ENCODE results near the gene PNMA6E. TPM values are rescaled to one million over a fixed set of nuclear protein-coding genes. Genes with fewer than 3 reads are reported as not detected.

PNMA6E gene
- total and polyA plus RNA-seq, 9 of the 15 experiments (the other 6 are each of a cell fraction or from before 2014, with no cell fraction given), result 0.03 TPM; not detected in 8

DNA sequence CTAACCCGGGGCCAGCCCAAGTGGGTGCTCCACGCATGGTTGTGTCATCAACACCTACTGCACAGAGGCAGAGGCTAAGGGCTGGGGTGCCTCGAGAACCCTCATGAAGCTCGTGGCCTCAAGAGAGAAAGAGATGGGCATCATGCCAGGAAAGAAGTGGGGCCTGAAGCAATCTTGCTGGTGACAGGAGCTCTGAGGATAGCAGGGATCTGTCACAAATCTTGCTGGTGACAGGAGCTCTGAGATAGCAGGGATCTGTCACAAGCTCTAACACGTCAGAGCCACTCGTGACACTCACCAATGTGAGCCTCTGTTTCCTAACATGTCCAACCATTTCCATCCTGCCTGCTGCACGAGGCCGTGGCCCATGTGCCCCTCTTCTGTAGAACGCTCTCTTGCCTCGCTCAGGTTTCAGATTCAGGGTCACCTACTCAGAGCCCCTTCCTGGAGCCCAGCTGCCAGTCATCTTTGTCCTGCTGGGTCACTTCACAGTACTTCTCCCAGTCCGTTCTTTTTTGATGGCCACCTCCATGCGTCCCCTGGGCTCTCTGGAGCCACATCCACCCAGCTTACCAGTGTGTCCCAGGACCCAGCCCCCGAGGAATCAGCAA is 21.1 kb downstream of the PNMA6E start (continued):
- TF ChIP-seq GTF2E2 (tag; IDR thresholded peaks at IDR 0.05) (no peak), ARID1B (IDR thresholded peaks at IDR 0.05) (peak; percentile 63), GABPB2 (CRISPR knock-in tag; conservative IDR thresholded peaks at IDR 0.05) (no peak), FUS (optimal IDR thresholded peaks at IDR 0.05; ENCODE audit: low read depth, low read length) (no peak), ZNF146 (CRISPR knock-in tag; IDR thresholded peaks at IDR 0.05; ENCODE audit: unreplicated experiment) (no peak), SMAD2 (IDR thresholded peaks at IDR 0.05; ENCODE audit: low read depth, low read length) (no peak), PHF21A (IDR thresholded peaks at IDR 0.05; ENCODE audit: borderline replicate concordance, low read depth) (no peak), BRD4 (IDR thresholded peaks at IDR 0.05) (no peak), KLF16 (IDR thresholded peaks at IDR 0.05) (no peak), SMC3 (conservative IDR thresholded peaks at IDR 0.05; ENCODE audit: insufficient read depth, low read depth, low read length) (no peak), ETV6 (IDR thresholded peaks at IDR 0.05; ENCODE audit: borderline replicate concordance in 1 of 2, low read depth in 2 of 2, low read length in 1 of 2) (no peak), ETV6 (CRISPR knock-in tag; IDR thresholded peaks at IDR 0.05; ENCODE audit: borderline replicate concordance) (no peak), CHCHD3 (CRISPR knock-in tag; IDR thresholded peaks at IDR 0.05) (no peak), ZNF507 (tag; conservative IDR thresholded peaks at IDR 0.05) (no peak), NCOR1 (IDR thresholded peaks at IDR 0.05) (0 out of 2 replicates have a peak, but pooled peaks have one; percentile 15), ZNF436 (CRISPR knock-in tag; IDR thresholded peaks at IDR 0.05) (no peak), CBFA2T2 (conservative IDR thresholded peaks at IDR 0.05) (0 out of 2 replicates have a peak, but pooled peaks have one; percentile 13), ZC3H4 (CRISPR knock-in tag; IDR thresholded peaks at IDR 0.05; ENCODE audit: borderline replicate concordance) (no peak), HDAC3 (IDR thresholded peaks at IDR 0.05; ENCODE audit: borderline replicate concordance, partially characterized antibody) (no peak), ADNP (tag; IDR thresholded peaks at IDR 0.05) (no peak)
- TF ChIP-seq, protein P1, sequence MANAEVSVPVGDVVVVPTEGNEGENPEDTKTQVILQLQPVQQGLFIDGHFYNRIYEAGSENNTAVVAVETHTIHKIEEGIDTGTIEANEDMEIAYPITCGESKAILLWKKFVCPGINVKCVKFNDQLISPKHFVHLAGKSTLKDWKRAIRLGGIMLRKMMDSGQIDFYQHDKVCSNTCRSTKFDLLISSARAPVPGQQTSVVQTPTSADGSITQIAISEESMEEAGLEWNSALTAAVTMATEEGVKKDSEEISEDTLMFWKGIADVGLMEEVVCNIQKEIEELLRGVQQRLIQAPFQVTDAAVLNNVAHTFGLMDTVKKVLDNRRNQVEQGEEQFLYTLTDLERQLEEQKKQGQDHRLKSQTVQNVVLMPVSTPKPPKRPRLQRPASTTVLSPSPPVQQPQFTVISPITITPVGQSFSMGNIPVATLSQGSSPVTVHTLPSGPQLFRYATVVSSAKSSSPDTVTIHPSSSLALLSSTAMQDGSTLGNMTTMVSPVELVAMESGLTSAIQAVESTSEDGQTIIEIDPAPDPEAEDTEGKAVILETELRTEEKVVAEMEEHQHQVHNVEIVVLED (CRISPR knock-in tag; IDR thresholded peaks at IDR 0.05), result no peak
- TF ChIP-seq, protein P2, sequence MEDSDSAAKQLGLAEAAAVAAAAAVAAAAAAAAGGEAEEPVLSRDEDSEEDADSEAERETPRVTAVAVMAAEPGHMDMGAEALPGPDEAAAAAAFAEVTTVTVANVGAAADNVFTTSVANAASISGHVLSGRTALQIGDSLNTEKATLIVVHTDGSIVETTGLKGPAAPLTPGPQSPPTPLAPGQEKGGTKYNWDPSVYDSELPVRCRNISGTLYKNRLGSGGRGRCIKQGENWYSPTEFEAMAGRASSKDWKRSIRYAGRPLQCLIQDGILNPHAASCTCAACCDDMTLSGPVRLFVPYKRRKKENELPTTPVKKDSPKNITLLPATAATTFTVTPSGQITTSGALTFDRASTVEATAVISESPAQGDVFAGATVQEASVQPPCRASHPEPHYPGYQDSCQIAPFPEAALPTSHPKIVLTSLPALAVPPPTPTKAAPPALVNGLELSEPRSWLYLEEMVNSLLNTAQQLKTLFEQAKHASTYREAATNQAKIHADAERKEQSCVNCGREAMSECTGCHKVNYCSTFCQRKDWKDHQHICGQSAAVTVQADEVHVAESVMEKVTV (CRISPR knock-in tag; IDR thresholded peaks at IDR 0.05), result no peak
- TF ChIP-seq, protein P3, sequence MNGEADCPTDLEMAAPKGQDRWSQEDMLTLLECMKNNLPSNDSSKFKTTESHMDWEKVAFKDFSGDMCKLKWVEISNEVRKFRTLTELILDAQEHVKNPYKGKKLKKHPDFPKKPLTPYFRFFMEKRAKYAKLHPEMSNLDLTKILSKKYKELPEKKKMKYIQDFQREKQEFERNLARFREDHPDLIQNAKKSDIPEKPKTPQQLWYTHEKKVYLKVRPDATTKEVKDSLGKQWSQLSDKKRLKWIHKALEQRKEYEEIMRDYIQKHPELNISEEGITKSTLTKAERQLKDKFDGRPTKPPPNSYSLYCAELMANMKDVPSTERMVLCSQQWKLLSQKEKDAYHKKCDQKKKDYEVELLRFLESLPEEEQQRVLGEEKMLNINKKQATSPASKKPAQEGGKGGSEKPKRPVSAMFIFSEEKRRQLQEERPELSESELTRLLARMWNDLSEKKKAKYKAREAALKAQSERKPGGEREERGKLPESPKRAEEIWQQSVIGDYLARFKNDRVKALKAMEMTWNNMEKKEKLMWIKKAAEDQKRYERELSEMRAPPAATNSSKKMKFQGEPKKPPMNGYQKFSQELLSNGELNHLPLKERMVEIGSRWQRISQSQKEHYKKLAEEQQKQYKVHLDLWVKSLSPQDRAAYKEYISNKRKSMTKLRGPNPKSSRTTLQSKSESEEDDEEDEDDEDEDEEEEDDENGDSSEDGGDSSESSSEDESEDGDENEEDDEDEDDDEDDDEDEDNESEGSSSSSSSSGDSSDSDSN (IDR thresholded peaks at IDR 0.05; ENCODE audit: borderline replicate concordance in 1 of 2, low read depth in 2 of 2, low read length in 2 of 2), result no peak

Data from K562 (cell line).